ENCODE data around the gene CHSY1.
"Not testable (repeated sequence)": the region's sequence is repeated elsewhere in the genome, so short reads cannot be mapped to it uniquely, and the experiment has no call there.

Gene CHSY1, protein sequence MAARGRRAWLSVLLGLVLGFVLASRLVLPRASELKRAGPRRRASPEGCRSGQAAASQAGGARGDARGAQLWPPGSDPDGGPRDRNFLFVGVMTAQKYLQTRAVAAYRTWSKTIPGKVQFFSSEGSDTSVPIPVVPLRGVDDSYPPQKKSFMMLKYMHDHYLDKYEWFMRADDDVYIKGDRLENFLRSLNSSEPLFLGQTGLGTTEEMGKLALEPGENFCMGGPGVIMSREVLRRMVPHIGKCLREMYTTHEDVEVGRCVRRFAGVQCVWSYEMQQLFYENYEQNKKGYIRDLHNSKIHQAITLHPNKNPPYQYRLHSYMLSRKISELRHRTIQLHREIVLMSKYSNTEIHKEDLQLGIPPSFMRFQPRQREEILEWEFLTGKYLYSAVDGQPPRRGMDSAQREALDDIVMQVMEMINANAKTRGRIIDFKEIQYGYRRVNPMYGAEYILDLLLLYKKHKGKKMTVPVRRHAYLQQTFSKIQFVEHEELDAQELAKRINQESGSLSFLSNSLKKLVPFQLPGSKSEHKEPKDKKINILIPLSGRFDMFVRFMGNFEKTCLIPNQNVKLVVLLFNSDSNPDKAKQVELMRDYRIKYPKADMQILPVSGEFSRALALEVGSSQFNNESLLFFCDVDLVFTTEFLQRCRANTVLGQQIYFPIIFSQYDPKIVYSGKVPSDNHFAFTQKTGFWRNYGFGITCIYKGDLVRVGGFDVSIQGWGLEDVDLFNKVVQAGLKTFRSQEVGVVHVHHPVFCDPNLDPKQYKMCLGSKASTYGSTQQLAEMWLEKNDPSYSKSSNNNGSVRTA

GRCh38 chr15:101251830-101252820 lies at the start of gene CHSY1:
Gene CHSY1, minus strand, starts transcription at chr15:101252048. Its CDS starts 592 bp downstream, at chr15:101251456.
- H3K27ac ChIP-seq, result peak within 1 kb of the TSS; percentile 69 to 95 (median 91)
- peak within 1 kb of the TSS; percentile 58 to 86 (median 77) for H3K4me3 ChIP-seq

GRCh38 chr15:101296418-101297405 lies 44.9 kb upstream of the CHSY1 start:
- Histone ChIP-seq H3K27ac (peak overlapping the region in 2 of 21 experiments; percentile 21 to 96), H3K4me3 (no peak overlapping the region)

DNA sequence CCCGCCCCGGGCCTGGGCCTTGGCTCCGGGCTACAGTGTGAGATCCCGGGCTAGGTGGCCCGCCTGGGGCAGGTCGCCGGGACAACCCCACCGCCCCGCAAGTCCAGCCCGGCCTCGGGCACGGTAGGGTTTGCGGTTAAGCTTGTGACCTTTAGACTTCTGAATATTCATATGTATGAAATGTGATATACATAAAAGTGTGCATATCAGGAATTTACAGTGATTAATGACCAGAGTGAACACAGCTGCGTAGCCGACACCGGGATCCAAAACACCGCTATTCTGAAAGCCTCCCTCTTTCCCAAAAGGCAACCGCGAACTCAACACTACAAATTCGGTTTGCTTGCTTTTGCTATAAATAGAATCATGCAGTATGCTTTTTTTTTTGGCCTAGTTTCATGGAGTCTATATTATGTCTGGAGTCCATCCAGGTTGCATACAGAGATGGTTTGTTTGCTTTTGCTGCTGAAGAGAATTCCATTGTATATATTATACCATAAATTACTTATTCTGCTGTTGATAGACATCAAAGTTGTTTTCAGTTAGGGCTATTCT lies 43.8 kb upstream of the CHSY1 start:
- peak overlapping the region; percentile 72 to 98 (median 85) for H3K4me3 ChIP-seq
- peak overlapping the region; percentile 70 to 98 (median 93) for H3K27ac ChIP-seq

DNA sequence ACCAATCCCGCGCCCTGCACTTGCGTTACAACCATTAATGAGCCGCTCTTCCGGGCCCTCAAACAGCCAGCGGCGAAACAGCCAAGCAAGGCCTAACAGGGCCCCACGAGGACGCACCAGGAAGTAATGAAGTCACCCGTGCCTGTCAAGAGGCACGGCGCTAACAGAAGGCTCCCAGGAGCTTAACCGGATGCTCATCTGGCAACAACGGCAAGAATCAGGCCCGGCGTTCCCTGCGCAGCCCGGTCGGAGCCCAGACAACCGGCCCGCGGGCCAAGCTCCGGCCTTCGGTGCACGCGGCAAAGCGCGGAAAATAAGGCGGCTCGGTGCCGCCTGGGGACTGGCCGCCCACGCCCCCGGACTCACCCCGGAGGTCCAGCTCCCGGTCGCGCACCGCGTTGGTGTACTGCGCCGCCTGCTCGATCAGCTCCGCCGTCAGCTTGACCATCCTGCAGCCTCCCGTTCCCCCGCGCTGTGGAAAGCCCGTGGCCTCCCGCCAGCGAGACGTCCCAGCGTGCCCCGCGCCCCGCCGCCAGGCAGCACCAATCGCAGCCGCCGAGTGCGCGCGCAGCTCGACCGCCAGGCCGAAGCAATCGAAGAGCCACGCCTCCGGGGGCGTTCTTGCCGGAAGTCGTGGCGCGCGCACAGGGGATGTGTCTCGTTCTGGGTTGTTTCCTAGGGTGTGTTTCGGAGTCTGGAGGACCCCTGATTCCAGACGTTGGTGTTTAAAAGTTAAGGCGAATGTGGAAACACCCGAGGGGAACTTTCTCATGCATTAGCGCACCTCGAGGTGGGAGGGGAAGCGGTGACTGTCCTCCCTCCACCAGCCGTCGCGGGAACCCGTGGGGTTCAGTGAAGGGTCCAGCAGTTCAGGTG lies 43.1 kb upstream of the CHSY1 start, which contains the start of gene SNRPA1:
SNRPA1 (minus strand) TSS at position 518 of the 876 bp plus-strand sequence; CDS start at position 448, 70 bp downstream.
- H3K4me3 ChIP-seq, result peak within 1 kb of the TSS; percentile 72 to 98 (median 85)

GRCh38 chr15:101293122-101293521 lies 41.3 kb upstream of the CHSY1 start:
- Histone ChIP-seq H3K27ac (peak overlapping the region in 2 of 21 experiments; percentile 28 to 92), H3K4me3 (peak overlapping the region in 4 of 7 experiments; percentile 72 to 98 (median 88))

More for the DNA sequence above, 43.1 kb upstream of the CHSY1 start, which contains the start of gene SNRPA1:
- H3K27ac ChIP-seq, result peak within 1 kb of the TSS; percentile 80 to 98 (median 93)

GRCh38 chr15:101288905-101289513 lies 37.2 kb upstream of the CHSY1 start:
- Histone ChIP-seq H3K27ac (peak overlapping the region in 1 of 21 experiments; percentile 24), H3K4me3 (no peak overlapping the region)

DNA sequence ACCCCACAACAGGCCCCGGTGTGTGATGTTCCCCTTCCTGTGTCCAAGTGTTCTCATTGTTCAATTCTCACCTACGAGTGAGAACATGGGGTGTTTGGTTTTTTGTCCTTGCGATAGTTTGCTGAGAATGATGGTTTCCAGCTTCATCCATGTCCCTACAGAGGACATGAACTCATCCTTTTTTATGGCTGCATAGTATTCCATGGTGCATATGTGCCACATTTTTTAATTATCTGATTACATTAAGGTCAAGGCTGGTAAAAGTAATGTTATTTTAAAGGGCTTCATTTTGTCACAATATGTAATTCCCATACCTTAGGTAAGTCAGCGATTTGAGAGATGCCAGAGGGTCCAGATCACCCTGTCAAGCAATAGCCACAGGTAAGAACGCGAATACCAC lies 35.5 kb upstream of the CHSY1 start:
- H3K4me3 ChIP-seq, H3K27ac ChIP-seq: not testable (repeated sequence)

GRCh38 chr15:101286471-101287114 lies 34.7 kb upstream of the CHSY1 start:
- Histone ChIP-seq H3K4me3 (no peak overlapping the region), H3K27ac (no peak overlapping the region)

- H3K27ac ChIP-seq, result no peak overlapping the region
- no peak overlapping the region for H3K4me3 ChIP-seq
Measured at GRCh38 chr15:101283931-101284330, 32.1 kb upstream of the CHSY1 start.

DNA sequence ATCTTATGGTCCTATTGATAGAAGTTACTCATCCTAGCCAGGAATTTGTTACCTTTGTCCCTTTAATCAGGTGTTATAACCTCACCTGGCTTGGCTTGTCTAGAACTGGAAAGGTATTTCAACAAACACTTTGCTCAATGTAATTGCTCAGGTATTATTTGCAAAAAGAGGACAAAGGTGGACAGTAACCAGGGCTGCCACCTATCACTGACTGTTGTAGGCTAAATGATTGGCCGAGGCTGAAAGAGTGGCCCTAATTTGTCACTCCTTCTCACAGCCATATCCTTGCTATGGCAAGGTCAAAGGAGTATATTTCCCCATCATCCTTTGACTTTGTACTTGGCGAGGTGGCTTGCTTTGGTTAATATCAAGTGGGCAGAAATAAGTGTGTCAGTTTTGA lies 28.2 kb upstream of the CHSY1 start:
- H3K27ac ChIP-seq, result no peak overlapping the region
- no peak overlapping the region for H3K4me3 ChIP-seq

GRCh38 chr15:101277943-101278564 lies 26.2 kb upstream of the CHSY1 start:
- peak overlapping the region in 14 of 21 experiments; percentile 52 to 95 (median 90) for H3K27ac ChIP-seq
- peak overlapping the region; percentile 72 to 100 (median 79) for H3K4me3 ChIP-seq

DNA sequence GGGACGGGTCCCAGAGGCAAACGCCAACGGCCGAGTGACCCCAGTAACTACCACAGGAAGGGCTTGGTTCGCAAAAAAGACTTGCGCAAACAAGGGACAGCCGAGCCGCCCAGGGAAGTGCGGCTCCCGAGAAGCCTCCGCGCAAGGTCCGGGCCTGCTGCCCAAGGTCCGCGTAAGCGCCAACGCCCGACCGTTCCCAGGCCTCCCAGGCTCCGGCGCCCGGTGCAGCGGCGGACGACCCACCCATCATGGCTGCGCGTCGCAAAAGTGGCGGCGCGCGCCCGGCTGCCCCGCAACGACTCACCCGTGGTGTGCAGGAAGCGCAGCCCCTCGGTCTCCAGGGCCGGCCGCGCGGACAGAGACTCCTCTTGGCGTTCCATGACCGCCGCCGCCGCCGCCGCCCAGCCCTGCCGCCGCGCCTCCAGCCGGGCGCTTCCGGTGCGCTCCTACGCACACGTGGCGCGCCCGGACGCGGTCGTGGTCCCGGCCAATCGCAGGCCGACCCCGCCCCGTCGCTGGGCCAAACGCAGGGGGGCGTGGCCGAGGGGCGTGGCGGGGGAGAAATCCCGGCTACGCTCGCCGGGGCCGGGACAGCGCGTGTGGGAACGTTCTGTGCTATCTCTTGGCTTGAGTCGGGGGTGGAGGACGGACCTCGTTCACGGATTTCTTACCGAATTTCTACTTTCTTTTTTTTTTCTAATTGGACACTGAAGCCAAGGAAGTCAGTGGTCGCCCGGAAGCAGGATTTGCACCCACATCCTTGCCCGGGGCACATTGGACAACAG lies 25.4 kb upstream of the CHSY1 start, which contains the start of gene SELENOS:
SELENOS (minus strand) TSS at position 448 of the 785 bp plus-strand sequence; CDS start at position 380, 68 bp downstream.
- peak within 1 kb of the TSS; percentile 31 to 95 (median 90) for H3K27ac ChIP-seq
- H3K4me3 ChIP-seq, result peak within 1 kb of the TSS; percentile 72 to 100 (median 79)

DNA sequence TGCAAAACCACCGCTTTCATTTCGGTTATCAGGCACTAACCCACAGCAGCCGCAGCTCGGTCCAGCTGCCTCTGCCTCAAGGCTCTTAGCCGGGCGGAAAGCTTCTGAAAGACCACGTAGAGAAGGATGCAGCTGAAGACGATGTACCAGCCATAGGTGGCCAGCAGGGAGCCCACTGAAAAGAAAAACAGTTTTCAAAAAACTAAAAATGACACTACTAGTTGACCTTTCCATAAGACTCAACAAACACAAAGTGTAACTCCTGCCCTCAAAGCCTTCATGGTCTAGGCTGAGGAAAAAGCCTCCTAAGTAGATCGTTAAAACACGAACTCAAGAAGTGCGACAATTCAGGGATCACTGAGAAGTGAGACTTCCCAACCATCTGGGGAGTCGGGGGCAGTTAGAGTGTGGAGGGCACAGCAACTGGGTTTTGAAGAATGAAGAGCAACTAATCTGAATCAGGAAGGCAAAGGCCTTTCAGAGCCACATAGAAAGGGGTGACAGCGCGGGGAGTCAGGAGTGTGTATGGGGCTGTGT lies 24.7 kb upstream of the CHSY1 start:
- peak overlapping the region; percentile 72 to 100 (median 79) for H3K4me3 ChIP-seq
- peak overlapping the region; percentile 31 to 95 (median 90) for H3K27ac ChIP-seq

- H3K27ac ChIP-seq, result no peak overlapping the region
- no peak overlapping the region for H3K4me3 ChIP-seq
Measured at GRCh38 chr15:101275018-101275417, 23.2 kb upstream of the CHSY1 start.
